D721Med (cell line): ENCODE results near the gene RPS14.

ENCODE experiments used
- DNase-seq: peaks from one replicate; pipeline ENCODE4 v3.0.0; 2011; ENCODE audit warnings: low spot score; ENCODE audit not compliant: insufficient read length
- FAIRE-seq: peaks from 2 replicates; lab custom pipeline; 2011; peaks lifted over from hg19 to GRCh38; lab: Jason Lieb, UNC
- TF ChIP-seq, protein P1 (sequence below): IDR thresholded peaks from 2 replicates; pipeline ENCODE4 v1.5.1; 2012; ENCODE audit warnings: mild to moderate bottlenecking, control low read depth; ENCODE audit not compliant: insufficient read depth; ENCODE audit errors: missing control alignments

RPS14 gene

DNA sequence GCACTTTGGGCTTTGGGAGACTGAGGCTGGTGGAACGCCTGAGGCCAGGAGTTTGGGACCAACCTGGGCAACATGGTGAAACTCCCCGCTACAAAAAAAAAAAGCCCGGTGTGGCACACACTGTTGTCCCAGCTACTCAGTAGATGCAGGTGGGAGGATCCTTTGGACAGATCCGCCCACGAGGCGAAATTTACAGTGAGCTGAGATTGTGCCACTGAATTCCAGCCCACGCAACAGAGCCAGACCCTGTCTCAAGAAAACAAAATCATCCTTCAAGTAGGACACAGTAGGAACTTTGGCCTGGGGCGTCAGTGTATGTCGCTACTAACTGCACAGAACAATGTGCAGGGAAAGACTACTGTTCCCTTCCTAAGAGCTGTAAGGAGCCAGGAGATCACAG lies 4.8 kb downstream of the RPS14 start:
- no peak for FAIRE-seq
- DNase-seq = no peak

GRCh38 chr5:150443242-150444075 lies 6.1 kb downstream of the RPS14 start:
- peak; percentile 35 for DNase-seq
- TF ChIP-seq, protein P1, sequence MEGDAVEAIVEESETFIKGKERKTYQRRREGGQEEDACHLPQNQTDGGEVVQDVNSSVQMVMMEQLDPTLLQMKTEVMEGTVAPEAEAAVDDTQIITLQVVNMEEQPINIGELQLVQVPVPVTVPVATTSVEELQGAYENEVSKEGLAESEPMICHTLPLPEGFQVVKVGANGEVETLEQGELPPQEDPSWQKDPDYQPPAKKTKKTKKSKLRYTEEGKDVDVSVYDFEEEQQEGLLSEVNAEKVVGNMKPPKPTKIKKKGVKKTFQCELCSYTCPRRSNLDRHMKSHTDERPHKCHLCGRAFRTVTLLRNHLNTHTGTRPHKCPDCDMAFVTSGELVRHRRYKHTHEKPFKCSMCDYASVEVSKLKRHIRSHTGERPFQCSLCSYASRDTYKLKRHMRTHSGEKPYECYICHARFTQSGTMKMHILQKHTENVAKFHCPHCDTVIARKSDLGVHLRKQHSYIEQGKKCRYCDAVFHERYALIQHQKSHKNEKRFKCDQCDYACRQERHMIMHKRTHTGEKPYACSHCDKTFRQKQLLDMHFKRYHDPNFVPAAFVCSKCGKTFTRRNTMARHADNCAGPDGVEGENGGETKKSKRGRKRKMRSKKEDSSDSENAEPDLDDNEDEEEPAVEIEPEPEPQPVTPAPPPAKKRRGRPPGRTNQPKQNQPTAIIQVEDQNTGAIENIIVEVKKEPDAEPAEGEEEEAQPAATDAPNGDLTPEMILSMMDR = no peak
- FAIRE-seq = no peak

More for the DNA sequence above, 4.8 kb downstream of the RPS14 start:
- TF ChIP-seq, protein P1 = no peak

DNA sequence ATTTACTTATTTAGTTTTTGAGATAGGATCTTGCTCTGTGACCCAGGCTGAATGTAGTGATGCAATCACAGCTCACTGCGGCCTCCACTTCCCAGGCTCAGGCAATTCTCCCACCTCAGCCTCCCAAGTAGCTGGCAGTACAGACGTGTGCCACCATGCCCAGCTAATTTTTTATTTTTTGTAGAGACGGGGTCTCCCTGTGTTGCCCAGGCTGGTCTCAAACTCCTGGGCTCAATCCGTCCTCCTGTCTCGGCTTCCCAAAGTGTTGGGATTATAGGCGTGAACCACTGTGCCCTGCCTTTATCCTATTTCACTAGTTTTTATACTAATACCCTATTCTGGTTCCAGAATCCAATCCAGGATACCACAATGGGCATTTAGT lies 6.8 kb downstream of the RPS14 start:
- TF ChIP-seq, protein P1 = no peak
- FAIRE-seq (no peak), DNase-seq (no peak)

DNA sequence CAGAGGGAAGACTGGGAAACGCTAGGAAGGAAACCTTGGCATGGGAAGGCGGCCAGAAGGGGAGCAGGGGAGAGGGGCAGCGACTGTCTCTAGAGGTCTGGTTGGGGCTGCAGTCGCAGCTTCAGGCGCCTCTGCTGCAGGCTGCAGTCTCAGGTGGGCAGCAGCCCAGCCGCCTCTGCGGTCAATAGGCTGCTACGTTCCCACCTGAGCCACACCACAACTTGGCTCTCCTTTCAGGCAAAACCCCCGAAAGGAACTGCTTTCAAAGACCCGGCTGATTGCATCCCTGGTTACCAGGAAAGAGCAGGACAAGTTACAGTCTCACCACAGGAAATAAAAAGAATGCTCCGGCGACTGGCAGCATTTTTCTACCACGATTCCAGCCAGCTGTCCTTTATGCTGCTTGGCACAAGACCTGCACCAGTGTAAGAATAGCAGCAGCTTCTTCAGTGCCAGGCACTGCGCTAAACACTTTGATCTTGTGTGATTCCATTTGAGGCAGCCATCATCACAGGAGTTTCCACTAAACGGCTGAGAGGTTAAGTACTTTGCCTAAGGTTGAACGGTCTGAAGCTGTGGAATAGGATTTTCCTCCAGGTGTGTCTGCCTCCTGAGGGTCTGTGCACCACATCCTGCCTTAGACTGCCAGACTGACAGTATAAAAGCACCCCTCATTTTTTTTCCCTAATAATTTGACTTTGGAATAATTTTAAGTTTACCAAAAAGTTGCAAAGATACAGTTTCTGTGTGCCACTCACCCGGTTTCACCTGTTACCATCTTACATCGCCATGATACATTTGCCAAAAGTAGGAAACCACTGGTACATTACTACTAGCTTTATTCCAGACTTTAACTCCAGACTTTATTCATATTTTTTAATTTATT lies 7.5 kb downstream of the RPS14 start:
- no peak for DNase-seq
- no peak for FAIRE-seq
- TF ChIP-seq, protein P1 = no peak

DNA sequence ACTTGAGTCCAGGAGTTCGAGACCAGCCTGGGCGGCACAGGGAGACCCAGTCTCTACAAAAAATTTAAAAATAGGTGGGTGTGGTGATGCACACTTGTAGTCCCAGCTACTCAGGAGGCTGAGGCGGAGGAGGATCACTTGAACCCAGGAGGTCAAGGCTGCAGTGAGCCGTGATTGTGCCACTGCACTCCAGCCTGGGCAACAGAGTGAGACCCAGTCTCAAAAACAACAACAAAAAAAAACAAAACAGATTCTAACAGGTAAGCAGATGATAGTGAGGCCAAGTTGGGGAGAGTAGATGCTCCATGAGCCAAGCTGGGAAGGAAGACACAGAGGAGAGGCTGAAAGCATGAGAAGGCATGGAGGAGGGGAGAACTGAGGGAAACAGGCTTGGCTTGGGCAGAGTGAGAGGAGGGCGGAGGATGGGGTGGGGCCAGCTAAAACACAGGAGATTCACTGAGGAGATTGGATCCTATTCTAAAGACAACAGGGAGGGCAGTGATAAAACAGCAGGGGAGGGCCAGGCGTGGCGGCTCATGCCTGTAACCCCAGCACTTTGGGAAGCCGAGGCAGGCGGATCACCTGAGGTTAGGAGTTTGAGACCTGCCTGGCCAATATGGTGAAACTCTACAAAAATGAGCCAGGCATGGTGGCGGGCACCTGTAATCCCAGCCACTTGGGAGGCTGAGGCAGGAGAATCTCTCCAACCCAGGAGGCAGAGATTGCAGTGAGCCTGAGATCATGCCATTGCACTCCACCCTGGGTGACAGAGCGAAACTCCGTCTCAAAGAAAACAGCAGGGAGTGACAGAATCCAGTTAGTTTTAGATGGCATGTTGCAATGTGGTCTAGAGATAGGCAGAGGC lies 8.4 kb downstream of the RPS14 start:
- DNase-seq = no peak
- no peak for FAIRE-seq

DNA sequence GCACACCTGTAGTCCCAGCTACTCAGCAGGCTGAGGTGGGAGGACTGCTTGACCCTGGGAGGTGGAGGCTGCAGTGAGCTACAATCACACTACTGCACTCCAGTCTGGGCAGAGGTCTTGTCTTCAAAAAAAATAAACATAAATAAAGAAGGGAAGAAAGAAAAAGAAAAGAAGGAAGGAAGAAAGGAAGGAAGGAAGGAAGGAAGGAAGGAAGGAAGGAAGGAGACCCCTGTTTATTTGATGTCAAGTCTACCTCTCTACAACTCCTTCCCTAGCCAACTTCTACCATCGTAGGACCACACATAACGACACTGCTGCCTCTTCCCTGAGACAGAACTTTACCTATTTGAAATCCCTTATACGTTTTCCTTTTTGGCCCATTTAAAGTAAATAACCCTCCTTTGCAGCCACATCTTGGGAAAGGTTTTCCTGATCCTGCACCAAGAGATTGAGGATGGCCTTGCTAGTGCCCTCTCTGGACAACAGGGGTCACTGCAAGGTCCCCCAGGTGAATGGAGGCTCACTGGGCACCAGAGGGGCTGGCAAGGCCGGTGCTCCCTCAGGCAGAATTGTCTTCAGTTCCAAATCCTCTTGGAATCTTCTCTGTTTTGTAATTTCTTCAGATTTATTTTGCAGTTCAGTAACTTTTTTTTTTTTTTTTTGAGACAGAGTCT lies 10.5 kb downstream of the RPS14 start:
- DNase-seq = no peak
- FAIRE-seq = no peak
- TF ChIP-seq, protein P1 = peak; percentile 30

More for the DNA sequence above, 8.4 kb downstream of the RPS14 start:
- TF ChIP-seq, protein P1 = no peak
